ENCODE measurements around the gene HOXB3. TPM values are rescaled to one million over a fixed set of nuclear protein-coding genes. Genes with fewer than 3 reads are reported as not detected.

Gene HOXB3
- 10 to 100 TPM in 1 of 2 donors, 1 to 10 TPM in 1; 7.8 to 11.4 TPM for total RNA-seq

DNA sequence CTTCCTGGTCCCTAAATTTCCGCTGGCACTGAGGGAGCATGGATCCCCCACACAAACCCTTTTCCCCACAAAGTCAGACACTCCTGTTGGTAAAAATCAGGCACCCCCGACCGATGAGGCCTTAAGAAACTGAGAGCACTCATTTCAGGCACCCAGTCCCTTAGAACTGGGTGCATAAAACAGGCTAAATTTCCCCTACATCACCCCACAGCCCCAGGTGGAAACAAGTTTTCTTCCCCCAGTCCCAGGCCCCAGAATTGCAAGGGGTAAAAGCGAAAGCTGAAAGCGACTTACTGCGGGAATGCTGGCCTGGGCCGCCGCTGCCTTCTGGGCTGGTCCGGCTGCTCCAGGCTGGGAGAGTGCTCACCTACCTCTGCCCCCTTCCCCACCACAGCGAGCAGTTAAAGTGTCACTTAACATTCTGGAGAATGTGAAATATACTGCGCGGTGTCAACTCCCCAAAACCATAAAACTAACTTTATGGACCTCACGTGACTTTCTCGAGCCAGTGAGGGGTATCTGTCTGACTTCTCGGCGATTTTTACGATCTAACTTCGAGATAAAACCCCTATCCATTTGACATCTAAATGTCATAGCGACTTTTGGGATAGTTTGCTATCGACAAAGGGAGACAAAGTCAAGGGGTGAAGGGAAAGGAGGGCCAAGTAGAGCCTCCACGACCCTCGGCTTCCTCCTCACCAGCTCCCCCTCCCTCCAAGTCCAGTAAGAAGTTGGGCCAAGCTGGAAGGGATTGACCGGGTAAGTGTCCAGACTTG, at the start of gene HOXB3:
Gene HOXB3 (minus strand): TSS at position 411 of the 776 bp plus-strand sequence. CDS start 37,767 bp downstream, outside the sequence.
- Histone ChIP-seq H3K9me3 (no peaks in the 10 kb centered on the region), H3K27ac (no peak within 1 kb of the TSS), H3K4me3 (no peak within 1 kb of the TSS), H3K27me3 (replicated peaks; ENCODE audit: insufficient read depth) (peaks cover 34% of the 10 kb centered on the region), H3K4me1 (replicated peaks) (peaks cover 4% of the 10 kb centered on the region), H3K36me3 (no peaks in the 10 kb centered on the region)
- intact Hi-C loops (cut with DNase I): no loop called here
- TF ChIP-seq, protein P1, sequence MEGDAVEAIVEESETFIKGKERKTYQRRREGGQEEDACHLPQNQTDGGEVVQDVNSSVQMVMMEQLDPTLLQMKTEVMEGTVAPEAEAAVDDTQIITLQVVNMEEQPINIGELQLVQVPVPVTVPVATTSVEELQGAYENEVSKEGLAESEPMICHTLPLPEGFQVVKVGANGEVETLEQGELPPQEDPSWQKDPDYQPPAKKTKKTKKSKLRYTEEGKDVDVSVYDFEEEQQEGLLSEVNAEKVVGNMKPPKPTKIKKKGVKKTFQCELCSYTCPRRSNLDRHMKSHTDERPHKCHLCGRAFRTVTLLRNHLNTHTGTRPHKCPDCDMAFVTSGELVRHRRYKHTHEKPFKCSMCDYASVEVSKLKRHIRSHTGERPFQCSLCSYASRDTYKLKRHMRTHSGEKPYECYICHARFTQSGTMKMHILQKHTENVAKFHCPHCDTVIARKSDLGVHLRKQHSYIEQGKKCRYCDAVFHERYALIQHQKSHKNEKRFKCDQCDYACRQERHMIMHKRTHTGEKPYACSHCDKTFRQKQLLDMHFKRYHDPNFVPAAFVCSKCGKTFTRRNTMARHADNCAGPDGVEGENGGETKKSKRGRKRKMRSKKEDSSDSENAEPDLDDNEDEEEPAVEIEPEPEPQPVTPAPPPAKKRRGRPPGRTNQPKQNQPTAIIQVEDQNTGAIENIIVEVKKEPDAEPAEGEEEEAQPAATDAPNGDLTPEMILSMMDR (IDR thresholded peaks at IDR 0.05): no peak
- TF ChIP-seq POLR2A (IDR thresholded peaks at IDR 0.05) (no peak), POLR2AphosphoS5 (IDR thresholded peaks at IDR 0.05) (no peak)
- no peak for DNase-seq (ENCODE audit: low spot score)
- 60% methylated on average over 23 of the region's 23 CpGs for WGBS

DNA sequence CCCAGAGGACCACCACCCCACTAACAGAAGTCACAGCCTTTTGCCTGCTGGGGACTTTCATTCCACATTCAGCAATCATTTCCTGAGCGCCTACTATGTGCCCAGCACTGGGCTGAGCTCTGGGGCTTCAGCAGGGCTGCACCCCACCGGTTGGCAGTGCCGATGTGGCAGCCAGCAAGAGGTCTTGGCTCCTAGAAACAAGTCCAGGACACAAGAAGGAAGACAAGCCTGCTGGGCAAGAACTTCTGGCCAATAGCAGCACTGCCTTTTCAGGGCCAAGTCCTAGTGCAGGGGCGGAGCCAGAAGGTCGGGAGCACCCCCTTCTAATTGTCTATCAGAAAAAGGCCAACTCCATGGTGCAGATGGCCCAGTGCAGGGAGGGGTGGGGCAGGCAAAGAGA, 49.1 kb upstream of the HOXB3 start:
- H3K36me3 ChIP-seq: no peaks in the 10 kb centered on the region
- no peak overlapping the region for H3K4me3 ChIP-seq
- no peaks in the 10 kb centered on the region for H3K9me3 ChIP-seq
- peaks cover 25% of the 10 kb centered on the region for H3K27me3 ChIP-seq (replicated peaks; ENCODE audit: insufficient read depth)
- TF ChIP-seq POLR2A (IDR thresholded peaks at IDR 0.05): no peak
- TF ChIP-seq POLR2AphosphoS5 (IDR thresholded peaks at IDR 0.05): no peak
- TF ChIP-seq, protein P1 (IDR thresholded peaks at IDR 0.05): no peak
- WGBS: 42% methylated on average over 5 of the region's 5 CpGs
- no peaks in the 10 kb centered on the region for H3K4me1 ChIP-seq (replicated peaks)
- no peak overlapping the region for H3K27ac ChIP-seq
- no peak for DNase-seq (ENCODE audit: low spot score)
- intact Hi-C loops (cut with DNase I): no loop called here

DNA sequence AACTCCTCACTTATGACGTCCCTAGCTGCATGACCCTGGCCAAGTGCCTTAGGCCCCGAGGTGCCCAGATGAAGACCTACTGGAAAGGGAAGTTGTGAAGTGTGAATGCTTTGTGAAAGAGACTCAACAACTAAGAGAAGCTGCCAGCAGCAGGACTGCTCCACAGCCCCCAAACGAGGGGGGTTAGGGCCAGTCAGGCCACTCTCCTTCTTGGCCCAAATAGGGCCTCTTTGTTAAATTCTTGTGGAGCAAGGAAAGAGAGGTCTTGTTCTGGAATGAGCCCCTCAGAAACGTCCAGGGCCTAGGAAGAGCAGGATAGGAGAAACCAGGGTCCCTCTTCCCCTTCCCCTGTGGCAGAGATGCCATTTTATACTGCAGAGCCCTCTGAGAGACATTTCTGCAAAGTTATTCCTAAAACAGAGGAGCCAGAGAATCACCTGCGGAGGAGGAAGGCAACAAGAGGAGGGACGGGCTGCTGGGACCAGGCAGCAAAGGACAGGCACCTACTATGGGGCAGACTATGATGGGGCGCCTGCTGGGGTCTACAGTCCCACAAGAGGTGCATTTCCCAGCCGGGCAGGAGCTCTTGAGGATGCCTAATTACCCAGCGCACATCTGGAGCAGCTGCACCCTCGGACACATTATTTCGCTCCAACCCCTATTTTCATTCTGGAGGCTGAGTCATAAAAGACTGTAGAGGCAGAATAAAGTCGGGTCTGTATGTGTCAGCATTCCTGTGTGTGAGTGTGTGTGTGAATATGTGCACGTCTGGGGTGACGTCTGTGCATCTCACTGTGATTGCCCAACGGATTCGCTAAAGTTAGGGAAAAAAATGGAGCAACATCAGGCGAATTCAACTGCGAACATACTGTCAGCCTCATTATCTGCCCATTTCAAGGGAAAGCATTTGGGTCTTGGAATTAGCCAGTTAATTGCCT, 47.6 kb upstream of the HOXB3 start:
- WGBS: 59% methylated on average over 18 of the region's 18 CpGs
- Histone ChIP-seq H3K27me3 (replicated peaks; ENCODE audit: insufficient read depth) (peaks cover 33% of the 10 kb centered on the region), H3K27ac (no peak overlapping the region), H3K4me3 (no peak overlapping the region), H3K4me1 (replicated peaks) (no peaks in the 10 kb centered on the region), H3K9me3 (no peaks in the 10 kb centered on the region), H3K36me3 (no peaks in the 10 kb centered on the region)
- no peak for DNase-seq (ENCODE audit: low spot score)
- intact Hi-C loops (cut with DNase I): no loop called here
- TF ChIP-seq POLR2AphosphoS5 (IDR thresholded peaks at IDR 0.05) (no peak), POLR2A (IDR thresholded peaks at IDR 0.05) (no peak)
- TF ChIP-seq, protein P1 (IDR thresholded peaks at IDR 0.05): no peak

DNA sequence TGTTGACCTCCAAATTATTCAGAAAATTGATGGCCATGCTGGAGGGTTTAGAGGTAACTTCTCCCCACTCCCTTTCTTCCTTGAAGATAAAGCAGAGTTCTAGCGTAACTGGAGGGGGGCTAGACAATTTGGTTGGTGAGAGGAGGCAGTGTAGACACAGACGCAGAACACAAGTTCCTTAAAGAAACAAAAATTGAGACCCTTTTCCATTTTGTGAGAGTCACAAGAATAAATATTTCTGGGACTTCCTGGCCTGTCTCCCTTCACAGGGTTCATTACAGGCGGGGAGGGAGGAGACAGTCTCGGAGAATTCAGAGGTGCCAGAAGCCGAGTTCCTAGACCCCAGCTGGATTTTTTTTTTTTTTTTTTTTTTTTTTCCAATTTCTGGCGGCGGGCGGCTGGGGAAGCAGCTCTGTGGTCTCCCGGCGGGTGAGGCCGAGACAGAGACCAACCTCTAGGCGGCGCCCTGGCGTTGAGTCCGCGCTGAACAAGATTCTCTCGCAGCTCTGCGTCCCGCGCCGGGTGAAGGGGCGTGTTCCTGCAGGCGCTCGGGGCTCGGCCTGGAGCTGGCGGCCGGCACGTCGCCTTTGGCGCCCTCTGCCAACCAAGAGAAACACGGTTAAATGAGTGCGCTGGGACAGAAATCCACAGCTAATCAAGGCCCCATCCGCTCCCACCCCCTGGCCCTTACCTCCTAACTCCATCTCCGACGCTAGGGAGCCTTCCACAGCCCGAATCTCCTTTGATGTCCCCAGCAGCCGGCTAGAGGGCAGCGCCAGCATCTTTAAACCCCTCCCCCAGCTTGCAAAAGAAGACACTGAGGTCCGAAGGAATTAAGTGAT, 46.4 kb upstream of the HOXB3 start:
- DNase-seq (ENCODE audit: low spot score): no peak
- H3K4me1 ChIP-seq (replicated peaks): no peaks in the 10 kb centered on the region

More for the DNA sequence above, 46.4 kb upstream of the HOXB3 start:
- no peak overlapping the region for H3K4me3 ChIP-seq
- intact Hi-C loops (cut with DNase I): no loop called here
- no peak for TF ChIP-seq POLR2A (IDR thresholded peaks at IDR 0.05)
- TF ChIP-seq, protein P1 (IDR thresholded peaks at IDR 0.05): peak in 1 of 4 experiments; percentile 48
- 10% methylated on average over 35 of the region's 39 CpGs for WGBS
- no peaks in the 10 kb centered on the region for H3K9me3 ChIP-seq
- H3K27ac ChIP-seq: no peak overlapping the region
- H3K36me3 ChIP-seq: no peaks in the 10 kb centered on the region
- peaks cover 38% of the 10 kb centered on the region for H3K27me3 ChIP-seq (replicated peaks; ENCODE audit: insufficient read depth)

All from prostate gland (tissue), 2 donors.